ENCODE results near the gene IL12A.

GRCh38 chr3:160010578-160010977 lies 21.9 kb downstream of the IL12A start:
- TF ChIP-seq POLR2A (IDR thresholded peaks at IDR 0.05) (no peak), CTCF (IDR thresholded peaks at IDR 0.05) (no peak)
